Hematopoietic multipotent progenitor cell treated with erythropoietin and hydrocortisone succinate and interleukin-3 and kit ligand, for 8 days (in vitro differentiated cells): ENCODE measurements around the gene ESPL1.
"Not testable (repeated sequence)": the region's sequence is repeated elsewhere in the genome, so short reads cannot be mapped to it uniquely, and the experiment has no call there.

Experiments used
- DNase-seq: peaks from one replicate; pipeline ENCODE4 v3.0.0-alpha.2; 2015

Gene ESPL1

DNA sequence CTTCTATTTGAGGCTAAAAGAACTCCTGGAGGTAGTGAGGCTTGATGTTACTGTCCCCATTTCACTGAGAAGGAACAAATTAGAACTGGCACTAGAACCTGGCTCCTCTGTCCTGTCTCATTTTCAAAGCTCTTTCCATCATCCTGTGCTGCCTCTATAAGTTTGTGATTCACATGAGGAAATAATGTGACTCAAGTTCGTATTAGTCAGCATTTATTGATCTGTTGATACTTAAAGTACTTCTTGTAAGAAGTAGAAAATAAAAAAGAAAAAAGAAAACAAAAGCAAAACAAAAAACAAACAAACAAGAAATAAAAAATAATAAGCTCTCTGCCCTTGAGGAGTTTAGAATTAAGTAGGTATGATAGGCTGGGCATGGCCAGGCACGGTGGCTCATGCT is 2.3 kb upstream of the ESPL1 start:
- DNase-seq: no peak

DNA sequence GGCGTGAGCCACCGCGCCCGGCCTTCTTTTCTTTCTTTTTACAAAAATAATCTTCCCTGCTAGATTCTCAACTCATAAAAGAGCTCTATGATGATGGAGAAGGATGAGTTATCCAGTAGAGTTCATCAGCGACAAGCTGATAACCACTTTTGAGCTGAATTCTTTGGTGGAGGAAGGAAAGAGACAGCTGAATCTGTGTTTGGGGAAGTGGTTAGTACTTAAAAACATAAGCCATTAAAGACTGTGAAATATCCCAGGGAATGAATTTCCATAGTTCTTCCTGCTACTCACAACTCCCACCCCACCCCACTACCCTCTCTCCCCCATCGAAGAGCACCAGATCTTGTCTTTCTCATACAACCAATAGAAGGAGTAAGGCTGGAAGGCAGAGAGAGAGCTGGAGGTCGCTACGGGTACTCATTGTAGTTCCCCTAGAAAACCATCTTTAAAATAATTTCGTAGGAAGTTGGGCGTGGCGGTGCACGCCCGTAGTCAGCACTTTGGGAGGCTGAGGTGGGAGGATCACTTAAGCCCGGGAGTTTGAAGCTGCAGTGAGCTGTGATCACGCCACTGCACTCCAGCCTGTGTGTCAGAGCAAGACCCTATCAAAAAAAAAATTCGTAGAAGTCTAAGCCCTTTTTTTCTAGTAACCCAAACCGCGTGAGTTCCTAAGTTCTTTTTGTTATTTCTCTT is 647 bp upstream of the ESPL1 start:
- DNase-seq: peak; percentile 21

DNA sequence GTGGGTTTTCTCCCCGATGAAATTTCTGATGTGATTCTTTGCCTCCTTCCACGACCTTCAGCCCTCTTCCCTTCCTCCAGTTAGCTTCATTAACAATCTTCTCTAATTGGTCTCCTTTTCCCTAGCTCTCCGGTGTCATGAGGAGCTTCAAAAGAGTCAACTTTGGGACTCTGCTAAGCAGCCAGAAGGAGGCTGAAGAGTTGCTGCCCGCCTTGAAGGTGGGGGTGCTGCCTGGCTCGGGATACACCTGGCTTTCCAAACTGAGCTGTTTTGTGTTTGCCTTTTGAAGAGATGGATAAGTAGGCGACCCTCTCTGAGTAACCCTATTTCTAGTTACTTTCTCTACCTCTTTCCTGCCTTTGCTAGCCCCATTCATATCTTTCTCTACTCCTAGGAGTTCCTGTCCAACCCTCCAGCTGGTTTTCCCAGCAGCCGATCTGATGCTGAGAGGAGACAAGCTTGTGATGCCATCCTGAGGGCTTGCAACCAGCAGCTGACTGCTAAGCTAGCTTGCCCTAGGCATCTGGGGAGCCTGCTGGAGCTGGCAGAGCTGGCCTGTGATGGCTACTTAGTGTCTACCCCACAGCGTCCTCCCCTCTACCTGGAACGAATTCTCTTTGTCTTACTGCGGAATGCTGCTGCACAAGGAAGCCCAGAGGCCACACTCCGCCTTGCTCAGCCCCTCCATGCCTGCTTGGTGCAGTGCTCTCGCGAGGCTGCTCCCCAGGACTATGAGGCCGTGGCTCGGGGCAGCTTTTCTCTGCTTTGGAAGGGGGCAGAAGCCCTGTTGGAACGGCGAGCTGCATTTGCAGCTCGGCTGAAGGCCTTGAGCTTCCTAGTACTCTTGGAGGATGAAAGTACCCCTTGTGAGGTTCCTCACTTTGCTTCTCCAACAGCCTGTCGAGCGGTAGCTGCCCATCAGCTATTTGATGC is 797 bp downstream of the ESPL1 start:
- DNase-seq: no peak

DNA sequence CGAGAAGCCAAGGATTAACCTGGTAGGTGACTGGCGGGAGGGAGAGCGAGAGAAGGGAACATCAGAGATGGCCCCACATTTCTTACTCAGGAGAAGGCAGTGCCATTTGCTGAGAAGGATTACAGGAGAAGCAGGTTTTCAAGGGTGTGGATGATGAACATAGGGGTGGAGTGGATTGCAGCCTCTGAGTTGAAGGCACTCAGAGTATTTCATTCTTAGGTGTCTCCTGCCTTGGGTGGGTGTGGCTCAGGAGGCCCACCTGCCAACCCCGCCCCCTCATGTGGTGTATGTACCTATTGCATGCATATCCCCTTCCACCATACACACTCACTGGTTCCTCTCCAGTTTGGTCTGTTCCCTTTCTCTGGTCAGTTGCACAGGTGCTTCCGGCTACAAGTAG is 6.3 kb downstream of the ESPL1 start:
- no peak for DNase-seq

DNA sequence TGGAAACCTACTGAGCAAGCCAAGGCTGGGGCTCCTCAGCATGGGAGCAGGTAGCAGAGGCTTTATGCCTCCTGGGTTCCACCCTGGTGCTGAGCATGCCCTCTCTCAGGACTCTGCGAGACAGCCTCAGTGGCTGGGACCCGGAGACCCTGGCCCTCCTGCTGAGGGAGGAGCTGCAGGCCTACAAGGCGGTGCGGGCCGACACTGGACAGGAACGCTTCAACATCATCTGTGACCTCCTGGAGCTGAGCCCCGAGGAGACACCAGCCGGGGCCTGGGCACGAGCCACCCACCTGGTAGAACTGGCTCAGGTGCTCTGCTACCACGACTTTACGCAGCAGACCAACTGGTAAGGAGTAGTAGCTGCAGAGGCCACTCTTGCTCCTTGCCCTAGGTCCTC is 8.4 kb downstream of the ESPL1 start:
- no peak for DNase-seq

DNA sequence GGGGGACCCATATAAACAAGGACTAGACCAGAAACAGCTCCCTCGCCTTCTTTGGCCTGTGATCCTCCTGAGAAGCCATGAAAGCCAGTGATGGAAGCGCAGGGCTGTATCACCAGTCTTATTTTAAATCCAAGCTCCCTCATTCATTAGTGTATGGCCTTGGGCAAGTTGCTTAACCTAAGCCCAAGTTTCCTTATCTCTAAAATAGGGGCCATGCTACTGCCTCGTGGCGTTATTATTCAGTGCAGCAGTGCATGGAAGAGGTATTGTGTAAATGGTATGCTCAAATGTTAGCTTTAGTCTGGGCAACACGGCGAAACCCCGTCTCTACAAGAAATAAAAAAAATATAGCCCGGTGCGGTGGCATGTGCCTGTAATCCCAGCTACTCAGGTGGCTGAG is 9.9 kb downstream of the ESPL1 start:
- no peak for DNase-seq

DNA sequence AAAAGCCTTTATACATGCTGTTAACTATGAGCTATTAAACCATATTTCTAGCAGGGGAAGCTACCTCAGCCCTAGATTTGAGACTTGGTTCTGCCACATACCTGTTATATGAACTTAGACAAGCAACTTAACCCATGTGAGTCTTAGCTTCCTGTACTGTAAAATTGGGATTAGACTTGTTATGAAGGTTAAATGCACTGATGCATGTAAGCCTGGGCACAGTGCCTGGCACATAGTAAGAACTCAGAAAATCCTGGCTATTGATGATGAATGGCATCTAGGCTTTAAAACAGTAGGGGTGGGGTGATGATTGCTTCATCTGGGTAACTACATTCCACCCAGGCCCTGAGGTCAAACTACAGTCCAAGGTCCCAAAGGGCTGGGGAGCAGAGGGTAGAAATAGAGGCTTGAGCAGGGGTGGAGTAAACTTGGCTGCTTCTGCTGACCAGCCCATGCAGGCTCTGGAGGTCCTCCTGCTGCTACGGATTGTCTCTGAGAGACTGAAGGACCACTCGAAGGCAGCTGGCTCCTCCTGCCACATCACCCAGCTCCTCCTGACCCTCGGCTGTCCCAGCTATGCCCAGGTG is 11.3 kb downstream of the ESPL1 start:
- DNase-seq: no peak

DNA sequence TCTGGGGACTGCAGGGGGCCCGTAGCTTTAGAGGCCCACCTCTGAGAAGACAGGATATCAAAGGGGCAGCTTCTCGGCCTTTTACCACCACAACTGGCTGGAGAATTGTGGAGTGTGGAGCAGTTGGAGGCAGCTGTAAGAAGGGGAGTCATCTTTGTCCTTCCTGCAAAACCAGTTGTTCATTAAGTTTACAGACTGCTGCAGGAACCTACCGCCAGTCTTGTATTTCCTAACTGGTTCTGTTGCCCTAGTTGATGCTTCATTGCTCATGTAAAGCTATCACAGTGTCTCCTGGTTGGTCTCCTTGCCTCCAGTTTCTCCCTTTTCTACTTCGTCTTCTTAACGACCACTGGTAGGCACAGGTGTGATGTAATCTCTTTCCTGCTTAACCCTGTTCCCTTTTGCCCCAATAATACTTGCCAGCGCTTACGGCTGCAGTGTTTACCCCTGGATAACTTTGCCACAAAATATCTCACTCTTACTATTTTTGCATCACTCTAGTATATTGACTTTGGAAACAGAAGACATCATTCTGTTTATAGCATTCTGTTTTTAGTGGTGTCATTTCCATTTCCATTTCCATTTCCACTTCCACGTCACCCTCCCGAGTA is 11.9 kb downstream of the ESPL1 start:
- DNase-seq: no peak

DNA sequence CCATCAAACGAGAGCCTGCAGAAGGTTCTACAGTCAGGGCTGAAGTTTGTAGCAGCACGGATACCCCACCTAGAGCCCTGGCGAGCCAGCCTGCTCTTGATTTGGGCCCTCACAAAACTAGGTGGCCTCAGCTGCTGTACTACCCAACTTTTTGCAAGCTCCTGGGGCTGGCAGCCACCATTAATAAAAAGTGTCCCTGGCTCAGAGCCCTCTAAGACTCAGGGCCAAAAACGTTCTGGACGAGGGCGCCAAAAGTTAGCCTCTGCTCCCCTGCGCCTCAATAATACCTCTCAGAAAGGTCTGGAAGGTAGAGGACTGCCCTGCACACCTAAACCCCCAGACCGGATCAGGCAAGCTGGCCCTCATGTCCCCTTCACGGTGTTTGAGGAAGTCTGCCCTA is 18.3 kb downstream of the ESPL1 start:
- no peak for DNase-seq

DNA sequence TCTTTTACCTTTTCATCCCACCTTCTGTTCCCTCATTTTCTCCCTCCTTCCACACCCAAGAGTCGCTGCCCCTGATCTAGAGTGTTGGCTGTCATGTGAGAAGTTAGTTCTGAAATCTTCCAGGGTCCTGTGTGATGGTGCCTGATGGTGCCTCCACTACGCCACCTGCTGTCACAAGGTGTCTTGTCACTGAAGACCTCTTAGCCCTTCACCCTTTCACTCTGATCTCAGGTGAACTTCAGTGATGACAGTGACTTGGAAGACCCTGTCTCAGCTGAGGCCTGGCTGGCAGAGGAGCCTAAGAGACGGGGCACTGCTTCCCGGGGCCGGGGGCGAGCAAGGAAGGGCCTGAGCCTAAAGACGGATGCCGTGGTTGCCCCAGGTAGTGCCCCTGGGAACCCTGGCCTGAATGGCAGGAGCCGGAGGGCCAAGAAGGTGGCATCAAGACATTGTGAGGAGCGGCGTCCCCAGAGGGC is 19.7 kb downstream of the ESPL1 start:
- DNase-seq: peak; percentile 75

DNA sequence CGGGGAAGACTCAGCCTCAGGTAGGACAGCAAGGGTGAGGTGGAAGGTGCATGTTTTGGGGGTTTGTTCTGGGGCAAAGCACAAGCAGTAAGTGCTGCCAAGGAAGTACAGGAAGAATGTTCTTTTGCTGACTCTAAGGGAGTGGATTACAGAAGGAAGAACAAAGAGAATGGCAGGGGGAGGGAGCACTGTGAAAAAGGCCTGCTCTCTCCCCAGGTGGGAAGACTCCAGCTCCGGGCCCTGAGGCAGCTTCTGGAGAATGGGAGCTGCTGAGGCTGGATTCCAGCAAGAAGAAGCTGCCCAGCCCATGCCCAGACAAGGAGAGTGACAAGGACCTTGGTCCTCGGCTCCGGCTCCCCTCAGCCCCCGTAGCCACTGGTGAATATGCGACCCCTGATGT is 20.2 kb downstream of the ESPL1 start:
- DNase-seq: no peak

DNA sequence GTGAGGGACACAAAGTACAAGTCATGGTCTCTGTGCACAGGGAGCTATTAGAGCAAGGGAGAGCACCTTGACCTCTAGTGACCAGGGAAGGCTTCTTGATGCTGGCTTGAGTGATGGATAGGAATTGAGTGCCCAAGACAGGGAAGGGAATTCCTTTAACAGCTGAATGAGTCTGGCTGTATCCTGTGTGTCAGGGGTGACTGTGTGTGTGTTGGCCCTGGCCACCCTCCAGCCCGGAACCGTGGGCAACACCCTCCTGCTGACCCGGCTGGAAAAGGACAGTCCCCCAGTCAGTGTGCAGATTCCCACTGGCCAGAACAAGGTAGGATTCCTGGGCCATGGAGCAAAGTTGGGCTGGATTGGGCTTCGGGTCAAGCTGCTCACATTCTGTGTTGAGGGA is 21.8 kb downstream of the ESPL1 start:
- no peak for DNase-seq

DNA sequence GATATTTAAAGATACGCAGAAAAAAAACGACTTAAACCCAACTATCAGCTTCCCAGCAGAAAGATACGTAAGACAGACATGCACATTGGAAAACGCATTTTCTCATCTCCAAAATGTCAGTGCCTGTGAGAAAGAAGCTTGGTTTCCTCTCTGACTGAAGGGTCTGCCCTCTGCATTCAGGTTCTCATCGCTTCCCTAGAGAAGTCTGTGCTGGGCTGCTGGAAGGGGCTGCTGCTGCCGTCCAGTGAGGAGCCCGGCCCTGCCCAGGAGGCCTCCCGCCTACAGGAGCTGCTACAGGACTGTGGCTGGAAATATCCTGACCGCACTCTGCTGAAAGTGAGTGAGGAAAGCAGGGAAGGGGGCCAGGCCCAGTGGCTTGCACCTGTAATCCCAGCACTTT is 22.6 kb downstream of the ESPL1 start:
- no peak for DNase-seq

DNA sequence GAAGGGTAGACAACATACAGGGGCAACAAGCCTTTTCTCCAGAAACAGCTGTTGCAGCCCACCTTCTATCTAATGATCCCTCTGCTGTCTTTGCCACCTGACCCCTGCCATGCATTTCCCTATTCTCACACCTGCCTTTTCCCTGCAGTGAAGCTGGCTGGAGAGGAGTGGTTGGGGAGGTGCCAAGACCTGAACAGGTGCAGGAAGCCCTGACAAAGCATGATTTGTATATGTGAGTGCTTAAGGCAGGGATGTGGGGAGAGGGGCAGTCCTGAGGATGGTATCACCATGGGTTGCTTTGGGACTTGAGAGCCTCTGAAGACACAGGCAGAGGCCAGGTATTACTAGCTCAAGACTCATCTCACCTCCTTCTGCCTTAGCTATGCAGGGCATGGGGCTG is 24.3 kb downstream of the ESPL1 start:
- no peak for DNase-seq

DNA sequence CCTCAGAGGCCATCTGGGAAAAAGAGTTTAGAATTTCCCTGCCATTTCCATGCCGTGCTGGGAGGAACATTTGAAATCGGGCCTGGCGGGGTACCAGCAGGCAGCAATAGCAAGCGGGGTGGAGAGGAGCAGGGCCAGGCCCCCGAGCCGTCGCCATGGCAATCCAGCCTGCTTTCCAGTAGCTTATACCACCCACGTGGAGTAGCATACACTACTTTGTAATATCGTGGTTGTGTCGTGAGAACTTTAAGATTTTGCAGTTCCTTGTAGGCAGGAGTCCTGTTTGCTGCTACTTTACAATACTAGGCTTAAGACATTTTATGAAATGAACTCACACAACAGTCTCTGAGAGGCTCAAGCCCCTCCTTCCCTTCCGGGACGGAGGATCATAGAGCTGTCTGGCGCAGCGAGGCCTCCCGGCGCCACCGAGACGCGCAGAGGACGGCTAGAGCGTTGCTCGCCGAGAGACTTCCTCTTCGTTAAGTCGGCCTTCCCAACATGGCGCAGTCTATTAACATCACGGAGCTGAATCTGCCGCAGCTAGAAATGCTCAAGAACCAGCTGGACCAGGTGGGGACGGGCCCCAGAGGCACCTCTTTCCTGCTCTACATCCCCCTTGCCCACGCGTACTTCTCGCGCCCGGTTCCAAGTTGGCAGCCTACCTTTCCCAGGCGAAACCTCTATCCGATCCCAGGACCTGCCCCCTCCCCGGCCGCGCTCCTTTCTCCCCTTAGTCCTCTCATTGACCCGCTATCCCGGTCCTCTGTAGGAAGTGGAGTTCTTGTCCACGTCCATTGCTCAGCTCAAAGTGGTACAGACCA is 27.2 kb downstream of the ESPL1 start, which contains the start of gene PFDN5:
TSS of gene PFDN5 (plus strand) at position 473 of the 821 bp plus-strand sequence. CDS start at position 499, 26 bp downstream.
- DNase-seq: peak; percentile 88

DNA sequence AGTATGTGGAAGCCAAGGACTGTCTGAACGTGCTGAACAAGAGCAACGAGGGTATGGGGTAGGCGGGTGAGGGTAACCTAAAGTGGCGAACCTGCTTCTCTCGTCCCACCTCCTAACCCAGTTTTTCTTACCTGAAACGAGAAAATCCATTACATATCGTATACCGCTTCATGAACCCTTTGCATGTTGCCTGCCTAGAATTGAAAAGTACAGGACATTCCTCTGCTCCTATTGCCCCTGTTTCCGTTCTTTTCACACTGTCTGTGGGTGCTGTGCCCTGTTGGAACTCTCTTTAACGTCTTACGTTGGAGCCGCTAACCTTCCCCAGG is 27.8 kb downstream of the ESPL1 start:
- DNase-seq: peak; percentile 26

DNA sequence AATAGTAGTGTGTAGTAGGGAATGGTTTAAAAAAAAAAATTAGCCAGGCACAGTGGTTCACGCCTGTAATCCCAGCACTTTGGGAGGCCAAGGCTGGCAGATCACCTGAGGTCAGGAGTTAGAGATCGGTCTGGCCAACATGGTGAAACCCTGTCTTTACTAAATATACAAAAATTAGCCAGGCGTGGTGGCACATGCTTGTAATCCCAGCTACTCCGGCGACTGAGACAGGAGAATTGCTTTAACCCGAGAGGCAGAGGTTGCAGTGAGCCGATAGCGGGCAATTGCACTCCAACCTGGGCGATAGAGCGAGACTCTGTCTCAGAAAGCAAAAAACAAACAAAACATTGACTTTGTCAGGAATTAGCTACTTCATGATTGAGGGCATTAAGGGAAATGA is 29.0 kb downstream of the ESPL1 start:
- DNase-seq: not testable (repeated sequence)

DNA sequence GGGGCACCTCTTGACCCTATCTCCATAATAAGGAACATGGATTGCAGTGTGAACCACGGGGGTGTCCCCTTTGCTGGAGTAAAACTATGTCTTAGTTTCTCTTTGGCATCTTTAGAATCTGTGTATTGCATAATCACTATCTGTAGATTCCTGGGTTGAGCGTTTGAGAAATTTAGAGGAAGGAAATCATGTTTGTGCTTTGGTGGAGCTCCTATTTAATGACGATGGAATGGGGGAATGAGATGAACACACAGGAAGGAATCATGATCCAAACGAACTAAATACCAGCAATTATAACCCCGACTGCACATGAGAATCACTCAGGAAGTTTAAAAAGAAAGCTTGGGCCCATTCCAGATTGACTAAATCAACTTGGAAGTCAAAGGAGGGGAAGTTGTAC is 30.1 kb downstream of the ESPL1 start:
- DNase-seq: no peak

DNA sequence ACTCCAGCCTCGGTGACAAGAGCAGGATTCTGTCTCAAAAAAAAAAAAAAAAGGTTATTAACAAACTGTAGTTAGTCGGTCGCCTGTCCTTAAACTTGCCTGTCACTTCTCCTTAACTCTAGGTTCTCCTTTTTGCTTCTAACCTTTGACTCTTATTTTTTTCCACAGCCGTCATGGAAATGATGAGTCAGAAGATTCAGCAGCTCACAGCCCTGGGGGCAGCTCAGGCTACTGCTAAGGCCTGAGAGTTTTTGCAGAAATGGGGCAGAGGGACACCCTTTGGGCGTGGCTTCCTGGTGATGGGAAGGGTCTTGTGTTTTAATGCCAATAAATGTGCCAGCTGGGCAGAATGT is 31.0 kb downstream of the ESPL1 start:
- DNase-seq: peak; percentile 79

DNA sequence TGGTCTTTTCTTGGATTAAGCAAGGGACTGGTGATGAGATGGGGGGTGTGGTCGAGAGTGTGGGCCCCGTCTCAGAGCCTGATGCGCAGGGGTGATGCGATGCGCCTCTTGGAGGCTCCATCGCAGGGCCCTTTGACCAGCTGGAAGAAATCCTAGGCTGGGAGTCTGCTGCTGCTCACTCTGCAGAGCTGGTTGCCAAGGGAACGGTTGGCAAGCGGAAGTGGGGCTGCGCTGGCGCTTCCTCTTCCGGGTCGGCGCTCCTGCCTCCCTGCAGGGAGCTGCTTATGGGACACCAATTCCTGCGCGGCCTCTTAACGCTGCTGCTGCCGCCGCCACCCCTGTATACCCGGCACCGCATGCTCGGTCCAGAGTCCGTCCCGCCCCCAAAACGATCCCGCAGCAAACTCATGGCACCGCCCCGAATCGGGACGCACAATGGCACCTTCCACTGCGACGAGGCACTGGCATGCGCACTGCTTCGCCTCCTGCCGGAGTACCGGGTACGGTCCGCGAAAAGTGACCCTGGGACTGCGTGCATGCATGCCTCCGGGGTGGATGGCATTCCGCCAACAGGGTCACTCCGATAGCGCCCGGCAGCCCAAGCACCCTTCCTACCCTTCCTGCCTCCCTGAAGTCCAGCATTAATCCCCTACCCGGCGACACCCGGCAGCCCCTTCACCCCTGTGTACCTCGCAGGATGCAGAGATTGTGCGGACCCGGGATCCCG is 31.5 kb downstream of the ESPL1 start, which contains the start of gene MYG1:
TSS of gene MYG1 (plus strand) at position 242 of the 727 bp plus-strand sequence. CDS start at position 285, 43 bp downstream.
- DNase-seq: peak; percentile 92

DNA sequence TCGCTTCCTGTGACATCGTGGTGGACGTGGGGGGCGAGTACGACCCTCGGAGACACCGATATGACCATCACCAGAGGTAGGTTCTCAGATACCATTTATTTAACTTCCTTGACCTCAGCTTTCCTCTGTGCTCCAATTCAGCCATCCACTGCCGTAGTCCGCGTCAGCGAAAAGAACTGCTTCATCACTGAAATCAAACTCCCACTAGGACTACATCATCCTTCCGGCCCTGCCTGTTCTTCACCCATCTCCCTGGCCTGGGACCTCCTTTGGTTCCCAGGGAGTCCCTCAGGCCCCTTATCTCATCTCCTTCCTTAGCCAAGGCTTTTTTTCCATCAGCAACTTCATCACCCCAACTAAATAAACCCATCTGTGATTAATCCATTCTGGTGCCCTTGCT is 32.1 kb downstream of the ESPL1 start:
- peak; percentile 8 for DNase-seq

DNA sequence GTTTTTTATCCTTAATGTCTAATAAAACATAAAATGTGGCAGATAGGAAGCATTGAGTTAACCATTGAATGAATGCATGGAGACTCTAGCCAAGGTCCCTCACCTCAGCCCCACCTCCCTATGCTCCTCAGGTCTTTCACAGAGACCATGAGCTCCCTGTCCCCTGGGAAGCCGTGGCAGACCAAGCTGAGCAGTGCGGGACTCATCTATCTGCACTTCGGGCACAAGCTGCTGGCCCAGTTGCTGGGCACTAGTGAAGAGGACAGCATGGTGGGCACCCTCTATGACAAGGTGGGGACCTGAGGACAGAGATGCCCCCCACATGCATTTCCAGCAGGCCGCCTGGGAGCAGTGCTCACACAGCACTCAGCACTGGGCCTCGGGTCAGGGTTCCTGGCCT is 34.8 kb downstream of the ESPL1 start:
- DNase-seq: no peak
